K562 (cell line): ENCODE measurements around the gene SKIC2. TPM values are rescaled to one million over a fixed set of nuclear protein-coding genes. Genes with fewer than 3 reads are reported as not detected.

Source experiments
- ASH1L ChIP-seq: fragments of 450-650 bp; IDR thresholded peaks from 2 replicates; pipeline ENCODE4 v1.6.1; 2018; ENCODE audit warnings: borderline replicate concordance, mild to moderate bottlenecking, low read depth; ENCODE audit not compliant: partially characterized antibody
- FOXM1 ChIP-seq, 2 experiments: fragments of 450-650 bp in 1 of 2; sonication (generic) in 1 of 2; formaldehyde crosslinking in 1 of 2; IDR thresholded peaks; 2 replicates each; pipeline versions ENCODE4 v1.6.1 to v1.9.0; 2017 to 2022; ENCODE audit warnings: low read depth in 2 of 2, mild to moderate bottlenecking in 2 of 2, missing genetic modification reagents in 1 of 2, moderate library complexity in 1 of 2
- FOXP1 ChIP-seq: sonication (generic); formaldehyde crosslinking; IDR thresholded peaks from 2 replicates; pipeline ENCODE4 v1.8.0; 2022; ENCODE audit warnings: mild to moderate bottlenecking, missing genetic modification reagents
- GTF2F1 ChIP-seq: IDR thresholded peaks from 2 replicates; pipeline ENCODE4 v1.6.1; 2011; ENCODE audit warnings: low read depth, low read length, improper control_type of control experiment
- JUNB ChIP-seq: fragments of 450-650 bp; formaldehyde crosslinking; conservative IDR thresholded peaks from 2 replicates; pipeline ENCODE4 v1.4.0; 2020; ENCODE audit warnings: mild to moderate bottlenecking
- MYBL2 ChIP-seq, 2 experiments: fragments of 450-650 bp in 1 of 2; sonication (generic) in 1 of 2; formaldehyde crosslinking in 1 of 2; IDR thresholded peaks; 2 replicates each; pipeline versions ENCODE4 v1.6.1 to v1.8.1; 2017 to 2022; ENCODE audit warnings: borderline replicate concordance in 1 of 2, inconsistent platforms in 1 of 2, low read depth in 1 of 2, mild to moderate bottlenecking in 1 of 2, missing genetic modification reagents in 1 of 2, moderate library complexity in 1 of 2
- PCBP1 ChIP-seq: fragments of 200-400 bp; formaldehyde crosslinking; IDR thresholded peaks from 2 replicates; pipeline ENCODE4 v1.6.1; 2018; ENCODE audit warnings: mild to moderate bottlenecking, low read depth, low read length; ENCODE audit not compliant: poor library complexity, severe bottlenecking
- PCBP2 ChIP-seq: fragments of 200-400 bp; formaldehyde crosslinking; IDR thresholded peaks from 2 replicates; pipeline ENCODE4 v1.6.1; 2018; ENCODE audit warnings: low read length, low read depth, mild to moderate bottlenecking, moderate library complexity; ENCODE audit not compliant: poor library complexity, severe bottlenecking
- RAD21 ChIP-seq, 2 experiments: fragments of 250-450 bp in 1 of 2; fragments of 450-650 bp in 1 of 2; sonication (Bioruptor Pico) in 1 of 2; formaldehyde crosslinking in 1 of 2; IDR thresholded peaks in 1 of 2; conservative IDR thresholded peaks in 1 of 2; 2 replicates each; pipeline versions ENCODE4 v1.4.0 to v1.8.0; 2020 to 2022; ENCODE audit warnings: mild to moderate bottlenecking in 2 of 2, moderate library complexity in 1 of 2
- SRSF7 ChIP-seq: fragments of 200-400 bp; formaldehyde crosslinking; optimal IDR thresholded peaks from 2 replicates; pipeline ENCODE3; 2017; ENCODE audit warnings: mild to moderate bottlenecking, low read depth, low read length
- TRIM24 ChIP-seq, 2 experiments: fragments of 450-650 bp; IDR thresholded peaks; 2 replicates each; pipeline ENCODE4 v1.6.1; 2016
- ZBED1 ChIP-seq: IDR thresholded peaks from 2 replicates; pipeline ENCODE4 v1.6.1; 2014
- ZNF785 ChIP-seq: fragments of 250-450 bp; sonication (Bioruptor Pico); IDR thresholded peaks from 2 replicates; pipeline ENCODE4 v1.4.0; 2020; ENCODE audit warnings: mild to moderate bottlenecking
- polyA plus RNA-seq, 8 experiments: library from polyadenylated mRNA; depleted of rRNA in 4 of 8; stranded (reverse) in 5 of 8; unstranded in 3 of 8; fragments of >200 nt; fragmentation: Nextera tagmentation in 2 of 8; fragmentation: Illumina TruSeq in 1 of 8; extraction: Ambion mirVana in 2 of 8; extraction: Trizol in 1 of 8; gene quantifications; 2 replicates each; pipeline versions ENCODE4 v1.2.1 to v1.2.3, GENCODE V29; 2011 to 2014; ENCODE audit warnings: inconsistent platforms in 1 of 8, missing spikeins in 1 of 8
- total RNA-seq, 7 experiments: library from RNA; depleted of rRNA in 6 of 7; stranded (reverse); fragments of >200 nt in 6 of 7; fragmentation: Illumina TruSeq in 2 of 7; extraction: Trizol in 2 of 7; gene quantifications; 2 replicates each; pipeline versions ENCODE4 v1.2.1 to v1.2.3, GENCODE V29; 2011 to 2021; ENCODE audit warnings: low replicate concordance in 1 of 7
- TF ChIP-seq, protein P1 (sequence below): fragments of 150-350 bp; conservative IDR thresholded peaks from 2 replicates; pipeline ENCODE4 v1.6.1; 2014; ENCODE audit warnings: low read length
- TF ChIP-seq, protein P2 (sequence below), 3 experiments: fragments of 200-800 bp in 1 of 3; sonication (Bioruptor generic) in 1 of 3; sonication (generic) in 1 of 3; formaldehyde crosslinking in 1 of 3; IDR thresholded peaks; 2 replicates each; pipeline versions ENCODE4 v1.6.1 to v1.8.0; 2016 to 2022; ENCODE audit warnings: mild to moderate bottlenecking in 2 of 3, missing compliant biosample characterization in 2 of 3, missing genetic modification characterization in 2 of 3, missing genetic modification reagents in 1 of 3
- TF ChIP-seq, protein P3 (sequence below), 2 experiments: IDR thresholded peaks; 2 replicates each; pipeline ENCODE4 v1.6.1; 2012; ENCODE audit warnings: improper control_type of control experiment in 2 of 2, low read depth in 2 of 2, low read length in 2 of 2, borderline replicate concordance in 1 of 2
- TF ChIP-seq, protein P4 (sequence below): fragments of 250-450 bp; sonication (Bioruptor Pico); IDR thresholded peaks from 2 replicates; pipeline ENCODE4 v1.5.0; 2020; ENCODE audit warnings: mild to moderate bottlenecking, borderline replicate concordance

SKIC2 gene
- total and polyA plus RNA-seq, 9 of the 15 experiments (the other 6 are each of a cell fraction or from before 2014, with no cell fraction given), result 3.3 to 94.6 (median 38.8) TPM

DNA sequence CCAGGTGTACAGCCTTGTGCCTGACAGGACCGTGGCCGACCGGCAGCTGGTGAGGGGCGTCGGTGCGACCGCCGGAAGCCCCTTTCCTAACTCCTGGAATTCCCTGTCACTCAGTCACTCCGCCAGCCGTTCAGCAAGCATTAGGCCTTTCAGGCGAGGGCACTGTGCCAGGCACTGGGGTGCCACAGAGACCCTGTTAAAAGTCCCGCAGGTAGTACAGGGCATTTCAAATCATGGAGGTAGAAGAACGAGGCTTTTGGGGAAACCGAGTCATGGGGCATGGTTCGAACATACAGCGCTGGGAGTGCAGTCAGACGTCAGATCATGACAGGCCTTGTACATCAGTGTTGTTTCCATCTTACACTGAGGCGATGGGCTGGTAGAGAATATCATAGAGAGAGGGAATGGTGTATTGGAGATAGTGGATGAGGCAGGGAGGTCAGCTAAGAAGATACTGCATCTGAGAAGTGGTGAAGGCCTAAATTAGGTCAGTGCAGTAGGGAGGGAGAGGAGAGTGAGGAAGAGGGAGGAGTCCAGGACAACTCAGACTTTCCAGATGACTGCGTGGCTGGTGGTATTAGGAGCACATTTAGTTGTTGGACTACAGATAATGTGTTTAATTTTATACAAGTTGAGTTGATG is 13.9 kb downstream of the SKIC2 start (continued):
- TF ChIP-seq, protein P1, sequence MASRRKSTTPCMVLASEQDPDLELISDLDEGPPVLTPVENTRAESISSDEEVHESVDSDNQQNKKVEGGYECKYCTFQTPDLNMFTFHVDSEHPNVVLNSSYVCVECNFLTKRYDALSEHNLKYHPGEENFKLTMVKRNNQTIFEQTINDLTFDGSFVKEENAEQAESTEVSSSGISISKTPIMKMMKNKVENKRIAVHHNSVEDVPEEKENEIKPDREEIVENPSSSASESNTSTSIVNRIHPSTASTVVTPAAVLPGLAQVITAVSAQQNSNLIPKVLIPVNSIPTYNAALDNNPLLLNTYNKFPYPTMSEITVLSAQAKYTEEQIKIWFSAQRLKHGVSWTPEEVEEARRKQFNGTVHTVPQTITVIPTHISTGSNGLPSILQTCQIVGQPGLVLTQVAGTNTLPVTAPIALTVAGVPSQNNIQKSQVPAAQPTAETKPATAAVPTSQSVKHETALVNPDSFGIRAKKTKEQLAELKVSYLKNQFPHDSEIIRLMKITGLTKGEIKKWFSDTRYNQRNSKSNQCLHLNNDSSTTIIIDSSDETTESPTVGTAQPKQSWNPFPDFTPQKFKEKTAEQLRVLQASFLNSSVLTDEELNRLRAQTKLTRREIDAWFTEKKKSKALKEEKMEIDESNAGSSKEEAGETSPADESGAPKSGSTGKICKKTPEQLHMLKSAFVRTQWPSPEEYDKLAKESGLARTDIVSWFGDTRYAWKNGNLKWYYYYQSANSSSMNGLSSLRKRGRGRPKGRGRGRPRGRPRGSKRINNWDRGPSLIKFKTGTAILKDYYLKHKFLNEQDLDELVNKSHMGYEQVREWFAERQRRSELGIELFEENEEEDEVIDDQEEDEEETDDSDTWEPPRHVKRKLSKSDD, result no peak
- no peak for TF ChIP-seq MYBL2 (IDR thresholded peaks at IDR 0.05; ENCODE audit: low read depth)
- no peak for TF ChIP-seq MYBL2 (CRISPR knock-in tag; IDR thresholded peaks at IDR 0.05; ENCODE audit: borderline replicate concordance)
- TF ChIP-seq ASH1L, result peak; percentile 25
- 0 out of 4 replicates have a peak, but pooled peaks of 1 of the 2 experiments have one; percentile 4 for TF ChIP-seq RAD21 (CRISPR knock-in tag; conservative IDR thresholded peaks at IDR 0.05 in 1 of 2, IDR thresholded peaks at IDR 0.05 in 1 of 2)
- peak in 1 of 2 experiments; percentile 14; a peak in 1 of 4 replicates for TF ChIP-seq TRIM24 (IDR thresholded peaks at IDR 0.05)
- TF ChIP-seq SRSF7, result no peak
- TF ChIP-seq, protein P2, sequence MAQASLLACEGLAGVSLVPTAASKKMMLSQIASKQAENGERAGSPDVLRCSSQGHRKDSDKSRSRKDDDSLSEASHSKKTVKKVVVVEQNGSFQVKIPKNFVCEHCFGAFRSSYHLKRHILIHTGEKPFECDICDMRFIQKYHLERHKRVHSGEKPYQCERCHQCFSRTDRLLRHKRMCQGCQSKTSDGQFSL (CRISPR knock-in tag; IDR thresholded peaks at IDR 0.05), result no peak
- TF ChIP-seq, protein P2 (tag; IDR thresholded peaks at IDR 0.05), result no peak
- TF ChIP-seq, protein P3, sequence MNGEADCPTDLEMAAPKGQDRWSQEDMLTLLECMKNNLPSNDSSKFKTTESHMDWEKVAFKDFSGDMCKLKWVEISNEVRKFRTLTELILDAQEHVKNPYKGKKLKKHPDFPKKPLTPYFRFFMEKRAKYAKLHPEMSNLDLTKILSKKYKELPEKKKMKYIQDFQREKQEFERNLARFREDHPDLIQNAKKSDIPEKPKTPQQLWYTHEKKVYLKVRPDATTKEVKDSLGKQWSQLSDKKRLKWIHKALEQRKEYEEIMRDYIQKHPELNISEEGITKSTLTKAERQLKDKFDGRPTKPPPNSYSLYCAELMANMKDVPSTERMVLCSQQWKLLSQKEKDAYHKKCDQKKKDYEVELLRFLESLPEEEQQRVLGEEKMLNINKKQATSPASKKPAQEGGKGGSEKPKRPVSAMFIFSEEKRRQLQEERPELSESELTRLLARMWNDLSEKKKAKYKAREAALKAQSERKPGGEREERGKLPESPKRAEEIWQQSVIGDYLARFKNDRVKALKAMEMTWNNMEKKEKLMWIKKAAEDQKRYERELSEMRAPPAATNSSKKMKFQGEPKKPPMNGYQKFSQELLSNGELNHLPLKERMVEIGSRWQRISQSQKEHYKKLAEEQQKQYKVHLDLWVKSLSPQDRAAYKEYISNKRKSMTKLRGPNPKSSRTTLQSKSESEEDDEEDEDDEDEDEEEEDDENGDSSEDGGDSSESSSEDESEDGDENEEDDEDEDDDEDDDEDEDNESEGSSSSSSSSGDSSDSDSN (IDR thresholded peaks at IDR 0.05; ENCODE audit: borderline replicate concordance in 1 of 2, low read depth in 2 of 2, low read length in 2 of 2), result no peak; a peak in 1 of 4 replicates
- TF ChIP-seq, protein P4, sequence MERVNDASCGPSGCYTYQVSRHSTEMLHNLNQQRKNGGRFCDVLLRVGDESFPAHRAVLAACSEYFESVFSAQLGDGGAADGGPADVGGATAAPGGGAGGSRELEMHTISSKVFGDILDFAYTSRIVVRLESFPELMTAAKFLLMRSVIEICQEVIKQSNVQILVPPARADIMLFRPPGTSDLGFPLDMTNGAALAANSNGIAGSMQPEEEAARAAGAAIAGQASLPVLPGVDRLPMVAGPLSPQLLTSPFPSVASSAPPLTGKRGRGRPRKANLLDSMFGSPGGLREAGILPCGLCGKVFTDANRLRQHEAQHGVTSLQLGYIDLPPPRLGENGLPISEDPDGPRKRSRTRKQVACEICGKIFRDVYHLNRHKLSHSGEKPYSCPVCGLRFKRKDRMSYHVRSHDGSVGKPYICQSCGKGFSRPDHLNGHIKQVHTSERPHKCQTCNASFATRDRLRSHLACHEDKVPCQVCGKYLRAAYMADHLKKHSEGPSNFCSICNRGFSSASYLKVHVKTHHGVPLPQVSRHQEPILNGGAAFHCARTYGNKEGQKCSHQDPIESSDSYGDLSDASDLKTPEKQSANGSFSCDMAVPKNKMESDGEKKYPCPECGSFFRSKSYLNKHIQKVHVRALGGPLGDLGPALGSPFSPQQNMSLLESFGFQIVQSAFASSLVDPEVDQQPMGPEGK, result no peak
- no peak for TF ChIP-seq PCBP1
- no peak for TF ChIP-seq FOXM1 (IDR thresholded peaks at IDR 0.05; ENCODE audit: low read depth)
- TF ChIP-seq FOXM1 (CRISPR knock-in tag; IDR thresholded peaks at IDR 0.05; ENCODE audit: low read depth), result peak; percentile 94; the same call in 1 of the 2 replicates
- no peak for TF ChIP-seq GTF2F1
- TF ChIP-seq ZBED1, result no peak
- TF ChIP-seq JUNB (CRISPR knock-in tag), result no peak
- no peak for TF ChIP-seq ZNF785 (CRISPR knock-in tag)
- TF ChIP-seq FOXP1 (CRISPR knock-in tag), result no peak
- TF ChIP-seq PCBP2, result no peak
